HG02678 (cell line): Measurements from ENCODE around the gene ROR1.

Experiments used
- ATAC-seq: cut with Tn5 transposase; IDR thresholded peaks from one replicate; pipeline ENCODE4 v1.9.1; 2021; ENCODE audit warnings: mild to moderate bottlenecking, moderate library complexity; ENCODE audit not compliant: unreplicated experiment

ROR1 gene

DNA sequence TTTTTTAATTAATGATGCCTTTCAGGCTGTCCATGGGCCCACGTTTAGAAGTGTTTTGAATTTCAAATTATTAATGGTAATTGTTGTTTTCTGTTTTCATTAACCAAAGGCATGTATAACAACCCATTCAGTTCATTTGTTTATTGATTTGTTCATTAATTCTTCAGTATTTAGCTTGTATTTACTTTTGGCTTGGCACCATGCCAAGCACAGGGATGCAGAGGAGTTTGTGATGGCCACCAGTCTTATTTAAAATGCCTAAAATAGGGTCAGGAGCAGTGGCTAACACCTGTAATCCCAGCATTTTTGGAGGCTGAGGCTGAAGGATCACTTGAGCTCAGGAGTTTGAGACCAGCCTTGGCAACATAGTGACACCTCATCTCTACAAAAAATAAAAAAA lies 75.3 kb downstream of the ROR1 start:
- no peak for ATAC-seq

DNA sequence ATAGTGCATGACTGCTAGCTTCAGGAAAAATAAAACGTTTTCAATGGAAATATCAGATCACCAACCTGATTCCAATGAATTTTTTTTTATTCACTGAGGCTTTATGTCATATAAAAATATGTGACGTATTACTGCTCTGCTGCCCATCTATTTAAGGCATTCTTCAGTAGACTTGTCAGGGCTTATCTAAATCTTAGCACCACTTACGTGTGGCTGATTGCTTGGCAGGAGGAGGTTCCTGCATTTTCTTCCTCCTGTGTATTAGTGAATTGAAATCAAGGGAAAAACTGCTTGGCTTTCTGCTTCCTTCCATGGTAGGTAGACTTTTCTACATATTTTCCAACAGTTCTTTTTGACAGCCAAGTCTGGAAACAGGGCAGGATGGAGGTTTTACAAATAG lies 80.3 kb downstream of the ROR1 start:
- ATAC-seq = no peak

DNA sequence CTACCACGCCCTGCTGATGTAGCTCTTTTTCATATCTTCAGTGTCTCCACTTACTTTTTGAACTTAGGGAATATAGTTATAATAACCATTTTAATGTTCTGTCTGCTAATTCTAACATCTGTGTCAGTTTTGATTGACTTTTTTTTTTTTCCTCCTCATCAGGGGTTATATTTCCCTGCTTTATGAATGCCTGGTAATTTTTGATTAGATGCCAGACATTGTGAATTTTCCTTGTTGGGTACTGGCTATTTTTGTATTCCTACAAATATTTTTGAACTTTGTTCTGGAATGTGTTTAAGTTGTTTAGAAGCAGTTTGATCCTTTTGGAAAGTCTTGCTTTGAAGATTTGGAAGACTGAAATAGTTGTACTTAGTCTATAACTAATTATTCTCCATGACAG lies 82.1 kb downstream of the ROR1 start:
- no peak for ATAC-seq

DNA sequence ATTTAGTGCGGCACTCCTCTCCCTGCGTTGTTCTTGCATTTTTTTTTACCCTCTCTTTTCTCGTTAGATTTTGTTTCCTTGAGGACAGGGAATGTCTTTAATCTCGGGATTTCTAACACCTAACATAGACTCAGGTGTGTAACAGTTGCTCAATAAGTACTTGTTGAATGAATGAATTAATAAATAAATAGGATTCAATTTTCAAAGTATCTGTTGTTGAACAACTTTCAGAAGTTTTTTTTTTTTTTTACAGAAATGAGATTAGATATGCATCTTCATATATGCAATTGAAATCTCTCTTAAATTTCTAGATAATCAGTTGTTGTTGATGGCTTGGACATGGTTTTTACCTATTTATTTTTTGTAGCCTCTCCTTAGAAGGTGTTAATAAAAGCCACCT lies 83.1 kb downstream of the ROR1 start:
- no peak for ATAC-seq

DNA sequence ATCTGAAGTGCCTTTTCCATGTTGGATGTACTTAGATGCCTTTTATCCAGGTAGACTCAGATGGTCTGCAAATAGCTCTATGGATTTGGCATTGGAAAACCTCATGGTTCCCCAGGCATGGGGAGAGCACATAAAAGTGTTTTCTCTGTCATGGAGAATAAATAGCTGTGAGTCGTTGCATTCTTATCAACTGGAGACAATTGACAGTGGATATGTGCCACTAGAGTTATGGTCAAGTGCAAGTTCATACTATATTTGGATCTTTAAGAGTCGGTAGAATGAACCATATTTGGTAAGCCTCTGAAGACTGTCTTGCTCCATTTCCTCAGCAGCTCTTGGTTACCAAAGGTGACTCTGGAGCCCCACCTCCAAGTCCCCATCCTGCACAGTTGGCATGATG lies 83.7 kb downstream of the ROR1 start:
- no peak for ATAC-seq

DNA sequence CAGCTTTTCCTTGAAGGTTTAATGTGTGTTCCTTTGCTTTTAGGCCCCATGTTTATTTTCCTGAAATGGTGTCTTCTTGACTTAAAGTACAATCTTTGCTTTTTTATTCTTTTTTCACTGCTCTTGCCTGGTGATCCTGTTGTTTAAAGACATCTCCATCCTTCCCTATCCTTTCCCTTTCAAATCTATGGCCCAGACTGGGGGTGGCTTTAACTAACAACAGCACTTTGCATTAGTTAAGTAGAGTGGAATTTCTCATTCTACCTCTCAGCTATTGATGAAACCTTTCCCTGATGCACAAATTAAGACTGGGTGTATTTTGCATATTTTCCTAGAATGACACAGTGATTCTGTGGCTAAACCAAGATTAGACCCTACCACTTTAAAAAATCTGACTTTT lies 84.3 kb downstream of the ROR1 start:
- ATAC-seq = no peak

DNA sequence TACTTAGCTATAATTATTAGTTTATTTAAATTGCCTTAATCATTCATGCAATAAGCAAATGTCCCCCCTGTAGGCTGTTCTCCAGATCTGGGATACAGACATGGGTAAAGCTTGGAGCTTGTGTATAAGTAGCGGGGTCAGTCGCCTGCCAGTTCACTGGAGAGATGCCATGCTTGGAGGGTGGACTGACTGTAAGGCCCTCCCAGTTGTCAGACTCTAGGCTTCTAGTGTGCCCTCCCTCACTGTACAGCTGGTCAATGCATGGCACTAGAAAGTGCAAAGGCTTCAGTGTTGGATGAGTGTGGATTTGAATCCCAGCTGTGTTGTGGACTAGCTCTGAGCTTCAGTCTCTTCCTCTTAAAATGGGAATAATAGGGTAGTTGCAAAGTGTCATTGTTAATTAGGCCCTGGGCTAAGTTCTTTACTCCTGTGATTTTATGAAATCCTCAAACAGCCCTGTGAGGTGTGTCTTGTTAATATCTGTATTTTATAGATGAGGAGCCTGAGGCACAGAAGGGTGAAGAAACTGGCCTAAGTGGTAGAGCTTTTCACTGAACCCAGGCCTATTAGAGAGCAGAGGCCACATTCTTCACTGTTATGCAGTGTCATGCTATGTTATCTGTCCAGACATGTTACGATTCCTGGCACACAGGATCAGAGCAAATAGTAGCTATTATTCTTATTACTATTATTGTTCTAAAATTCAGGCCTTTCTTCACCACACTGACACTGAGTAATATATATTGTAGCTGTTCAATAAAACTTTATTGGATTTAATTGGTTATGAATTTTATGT lies 85.9 kb downstream of the ROR1 start:
- ATAC-seq = no peak

DNA sequence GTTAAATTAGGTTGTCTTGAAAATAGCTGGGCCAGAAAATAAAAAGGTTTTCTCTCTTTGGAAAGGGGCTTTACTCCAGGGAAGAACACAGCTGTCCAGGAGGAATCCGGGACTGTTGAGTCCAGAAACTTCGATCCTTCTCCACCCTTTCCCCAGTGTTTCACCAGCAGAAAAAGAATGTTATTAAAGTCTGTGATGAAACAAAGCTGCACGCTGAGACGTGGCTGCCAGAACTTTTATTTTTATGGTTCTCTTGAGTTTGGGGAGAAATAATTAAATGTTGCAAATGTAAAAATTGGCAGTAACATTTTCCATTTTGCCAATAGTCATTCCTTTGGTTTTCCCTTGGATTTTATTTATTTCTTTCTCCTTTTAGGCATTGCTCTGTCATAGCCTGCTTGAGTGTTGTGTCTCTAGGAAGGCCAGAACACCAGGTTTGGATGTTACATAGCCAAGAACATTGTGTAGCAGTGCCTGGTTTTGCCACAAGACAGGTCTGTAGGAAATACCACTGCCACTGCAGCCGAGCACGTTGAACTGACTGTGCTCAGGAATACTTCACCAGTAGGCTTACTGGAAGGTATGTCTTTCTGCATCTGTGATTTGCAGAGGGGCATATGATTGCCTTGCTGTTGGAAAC lies 87.4 kb downstream of the ROR1 start:
- ATAC-seq = no peak

DNA sequence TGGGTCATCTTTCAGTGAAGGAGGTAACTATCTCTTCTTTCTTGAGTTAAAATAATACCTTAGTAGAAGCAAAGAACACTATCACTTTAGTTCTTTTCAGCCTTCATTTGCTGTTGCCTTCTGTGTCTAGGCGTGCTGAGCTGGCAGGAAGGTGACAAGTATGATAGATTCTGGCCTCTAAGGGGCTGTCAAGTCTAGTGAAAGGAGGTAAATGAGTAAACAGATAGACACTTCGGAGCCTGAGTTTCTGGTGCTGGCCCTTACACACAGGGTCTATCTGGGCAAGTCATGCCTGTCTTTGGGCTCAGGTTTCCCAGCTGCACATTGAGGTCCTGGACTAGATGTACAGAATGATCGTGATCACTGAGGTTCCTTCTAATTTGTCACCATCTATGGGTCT lies 89.3 kb downstream of the ROR1 start:
- no peak for ATAC-seq

DNA sequence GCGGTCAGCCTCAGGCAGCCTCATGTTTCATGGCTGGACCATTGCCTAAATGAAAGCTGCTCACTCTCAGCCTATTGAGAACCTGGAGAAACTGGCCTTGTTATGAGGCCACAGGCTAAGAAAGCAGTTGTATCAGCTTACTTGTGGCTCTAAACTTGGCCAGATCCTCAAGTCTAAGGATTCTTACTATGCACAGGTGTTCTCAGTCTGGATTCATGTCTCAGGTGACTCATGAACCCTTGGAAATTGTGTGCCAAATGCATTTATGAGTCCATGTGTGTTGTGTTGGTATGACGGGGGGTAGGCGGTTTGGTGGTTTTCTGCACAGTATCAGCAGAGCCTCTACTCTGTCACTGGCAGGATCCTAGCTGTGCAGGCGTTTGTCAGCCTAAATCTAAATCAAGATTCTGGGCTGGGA lies 90.4 kb downstream of the ROR1 start:
- no peak for ATAC-seq

DNA sequence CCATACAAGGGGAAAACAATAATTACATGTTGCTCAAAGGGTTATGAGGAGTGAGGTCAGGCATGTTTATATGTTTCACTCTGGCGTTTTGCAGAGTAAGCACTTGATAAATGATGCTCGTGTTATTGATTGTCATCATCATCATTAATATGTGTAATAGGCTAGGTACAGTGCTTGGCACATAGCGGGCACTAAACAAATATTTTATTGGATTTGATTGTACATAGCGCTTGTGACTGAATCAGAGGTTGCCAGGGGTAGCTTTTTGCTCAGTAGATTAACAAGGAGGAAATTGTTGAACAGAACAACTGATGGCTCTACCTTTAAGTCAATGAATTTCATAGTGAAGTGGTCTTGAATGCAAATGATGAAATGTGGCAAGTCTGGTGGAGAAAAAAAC lies 91.7 kb downstream of the ROR1 start:
- ATAC-seq = no peak

DNA sequence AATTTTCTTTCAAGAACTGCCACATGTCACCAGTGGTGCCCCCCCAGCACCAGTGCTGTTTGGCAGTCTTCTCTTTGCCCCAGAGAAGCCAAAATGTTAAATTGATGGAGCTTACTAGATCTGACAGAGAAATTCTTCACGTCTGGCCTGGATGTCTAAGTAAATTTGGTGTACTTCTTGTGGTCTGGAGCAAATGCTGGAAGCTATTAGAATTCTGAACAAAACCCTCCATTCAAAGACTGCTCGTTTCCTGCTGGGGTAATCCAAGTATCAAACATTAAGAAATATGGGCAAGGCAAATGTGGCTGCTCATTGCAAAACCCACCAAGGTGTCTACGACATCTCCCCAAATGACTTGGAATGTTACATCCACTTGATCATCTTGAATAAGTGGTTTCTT lies 92.3 kb downstream of the ROR1 start:
- ATAC-seq = no peak

DNA sequence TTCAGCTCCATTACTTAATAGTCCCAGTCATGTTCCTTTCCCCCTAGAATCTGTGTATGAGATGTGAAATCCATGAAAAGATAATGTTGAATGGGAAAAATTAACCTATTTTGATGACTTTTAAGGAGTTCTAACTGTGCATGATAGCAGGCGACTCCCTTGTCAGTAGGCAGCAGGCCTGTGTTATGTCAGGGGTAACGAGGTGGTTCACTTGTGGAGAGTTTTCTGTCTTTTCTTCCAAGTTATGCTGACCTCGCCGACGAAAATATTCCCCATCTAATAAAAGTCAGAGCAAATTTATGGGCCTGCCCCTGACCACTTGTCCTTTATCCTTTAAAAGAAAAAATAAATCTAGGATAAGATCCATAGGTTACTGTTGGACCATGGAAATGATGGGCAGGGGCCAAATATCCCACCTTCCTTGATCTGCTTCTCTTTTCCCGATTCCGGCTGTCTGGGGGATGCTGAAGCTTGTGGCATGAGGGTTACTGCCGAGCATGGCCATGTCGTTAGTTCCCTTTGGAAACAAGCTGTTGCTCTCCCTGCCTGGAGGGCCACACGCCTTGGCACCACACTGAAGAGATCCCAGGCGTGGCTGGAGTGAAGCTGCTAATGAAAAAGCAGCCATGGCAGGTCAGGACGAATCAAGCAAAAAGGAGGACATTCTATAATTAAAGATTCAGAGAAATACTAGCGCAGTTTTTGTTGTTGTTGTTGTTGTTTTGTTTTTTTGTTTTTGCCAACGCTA lies 93.8 kb downstream of the ROR1 start:
- ATAC-seq = no peak

DNA sequence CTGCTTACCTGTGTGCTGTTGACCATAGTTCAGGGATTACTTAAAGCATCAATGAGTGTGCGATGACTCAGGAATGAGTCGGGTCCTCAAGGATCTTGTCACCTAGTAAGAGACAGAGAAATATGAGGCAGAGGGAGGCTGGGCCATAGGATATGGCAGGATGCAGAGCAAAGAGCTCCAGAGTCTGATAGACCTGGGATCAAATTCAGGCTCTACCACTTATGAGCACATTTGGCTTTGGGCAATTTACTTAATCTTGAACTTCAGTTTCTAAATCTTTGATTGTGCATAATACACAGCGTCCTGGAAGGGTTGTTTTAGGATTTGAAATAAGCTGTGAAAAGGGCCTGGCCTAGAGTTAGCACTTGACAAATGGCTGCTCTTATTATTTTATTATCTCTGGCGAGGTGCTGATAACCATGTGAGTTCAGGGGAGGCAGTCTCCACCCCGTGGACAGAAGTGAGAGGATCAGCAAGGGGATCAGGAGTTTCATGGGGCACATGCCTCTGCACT lies 94.5 kb downstream of the ROR1 start:
- ATAC-seq = no peak

DNA sequence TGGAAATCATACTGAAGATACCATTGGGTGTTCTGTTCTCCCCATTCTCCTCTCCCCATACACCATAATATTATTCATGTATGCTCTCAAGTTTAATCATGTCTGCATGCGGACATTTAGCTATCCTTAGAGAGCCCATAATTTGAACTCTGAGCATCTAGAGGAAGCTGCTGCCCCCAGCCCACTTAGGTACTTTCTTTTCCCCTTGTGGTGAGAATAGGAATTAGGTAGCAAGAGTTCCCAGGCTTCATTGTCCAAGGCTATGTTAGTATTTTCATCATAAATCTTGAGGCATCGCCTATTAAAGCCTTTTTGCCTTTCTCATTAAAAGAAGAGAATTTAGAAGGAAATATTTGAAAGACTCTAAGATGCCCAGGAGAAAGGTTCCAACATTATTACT lies 96.3 kb downstream of the ROR1 start:
- ATAC-seq = no peak

DNA sequence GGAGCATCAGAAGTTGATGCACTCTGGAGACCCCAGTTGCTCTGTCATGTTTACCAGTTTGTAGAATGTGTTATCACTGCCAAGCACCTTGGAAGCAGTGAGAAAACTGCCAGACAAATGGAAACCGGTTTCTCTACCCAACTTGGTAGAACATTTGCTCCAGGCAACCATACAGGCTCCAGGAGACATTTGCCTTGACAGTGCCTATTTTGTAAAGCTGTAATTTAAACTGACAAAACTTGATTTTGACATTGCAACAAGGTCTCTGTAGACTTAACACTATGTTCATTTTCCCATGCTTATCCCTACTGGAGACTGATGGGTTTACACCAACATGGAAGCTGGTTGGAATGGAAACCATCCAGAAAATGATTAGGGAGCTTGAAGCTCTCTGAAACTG lies 97.6 kb downstream of the ROR1 start:
- no peak for ATAC-seq

DNA sequence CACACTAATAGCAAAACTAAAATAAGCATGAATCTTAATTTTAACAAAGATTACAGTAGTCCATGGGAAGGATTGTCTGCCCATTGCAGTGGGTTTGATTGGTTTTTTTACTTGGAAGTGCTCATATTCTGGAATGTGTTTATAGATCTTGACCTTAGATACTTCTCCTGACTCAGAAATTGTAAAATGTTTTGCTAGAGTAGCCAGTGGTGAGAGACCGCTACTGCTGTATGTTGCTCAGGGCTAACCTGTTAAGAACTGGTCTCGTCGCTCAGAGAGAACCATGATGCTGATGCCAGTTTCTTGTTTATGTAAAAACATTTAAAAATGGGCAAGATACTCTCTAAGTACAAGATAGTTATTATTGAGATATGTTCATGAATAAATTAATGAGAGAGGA lies 99.9 kb downstream of the ROR1 start:
- ATAC-seq = no peak

DNA sequence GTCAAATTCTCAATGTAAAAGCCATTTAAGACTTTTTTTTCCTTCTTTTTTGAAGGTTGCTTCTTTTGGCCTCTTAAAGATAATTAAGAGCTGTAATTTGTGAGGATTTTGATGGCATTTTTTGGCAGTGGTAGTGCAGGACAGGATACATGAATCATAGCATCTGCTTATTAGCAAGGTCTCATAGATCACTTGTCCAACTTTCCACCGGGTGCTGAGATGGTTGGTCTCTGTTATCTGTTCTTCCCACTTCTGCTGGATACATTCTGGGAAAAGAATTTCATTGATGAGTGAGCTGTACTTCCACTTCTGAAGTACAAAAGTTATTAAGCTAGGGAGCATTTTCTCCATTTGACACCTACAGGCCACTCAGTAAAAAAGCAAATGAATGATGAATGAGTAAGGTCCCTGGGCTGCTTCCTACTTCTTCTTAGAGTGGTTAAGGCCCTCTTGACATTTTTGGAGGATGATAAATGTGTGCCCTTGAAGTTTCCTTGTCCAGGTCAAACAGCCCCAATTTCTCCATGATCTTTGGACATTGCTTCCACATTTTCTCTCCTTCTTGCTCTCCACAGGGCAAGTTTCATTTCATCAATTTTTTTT lies 100.6 kb downstream of the ROR1 start:
- no peak for ATAC-seq

DNA sequence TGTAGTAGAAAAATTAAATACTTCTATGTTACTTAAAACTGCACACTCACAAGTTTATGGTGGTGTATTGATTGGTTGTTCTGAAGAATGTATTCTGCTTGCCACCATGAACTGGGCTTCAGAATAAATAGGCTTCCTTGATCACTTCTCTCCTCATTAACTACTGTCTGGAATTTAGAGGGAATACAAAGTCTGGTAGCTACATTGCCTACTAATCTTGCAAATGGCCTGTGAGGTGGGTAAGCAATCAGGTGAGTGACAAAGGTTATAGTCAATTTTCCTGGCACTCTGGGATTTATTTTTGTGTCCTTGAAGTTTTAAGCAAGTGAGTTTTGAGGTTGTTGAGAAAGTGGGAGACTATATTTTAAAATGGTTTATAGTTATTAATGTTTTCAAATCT lies 101.8 kb downstream of the ROR1 start:
- ATAC-seq = no peak

DNA sequence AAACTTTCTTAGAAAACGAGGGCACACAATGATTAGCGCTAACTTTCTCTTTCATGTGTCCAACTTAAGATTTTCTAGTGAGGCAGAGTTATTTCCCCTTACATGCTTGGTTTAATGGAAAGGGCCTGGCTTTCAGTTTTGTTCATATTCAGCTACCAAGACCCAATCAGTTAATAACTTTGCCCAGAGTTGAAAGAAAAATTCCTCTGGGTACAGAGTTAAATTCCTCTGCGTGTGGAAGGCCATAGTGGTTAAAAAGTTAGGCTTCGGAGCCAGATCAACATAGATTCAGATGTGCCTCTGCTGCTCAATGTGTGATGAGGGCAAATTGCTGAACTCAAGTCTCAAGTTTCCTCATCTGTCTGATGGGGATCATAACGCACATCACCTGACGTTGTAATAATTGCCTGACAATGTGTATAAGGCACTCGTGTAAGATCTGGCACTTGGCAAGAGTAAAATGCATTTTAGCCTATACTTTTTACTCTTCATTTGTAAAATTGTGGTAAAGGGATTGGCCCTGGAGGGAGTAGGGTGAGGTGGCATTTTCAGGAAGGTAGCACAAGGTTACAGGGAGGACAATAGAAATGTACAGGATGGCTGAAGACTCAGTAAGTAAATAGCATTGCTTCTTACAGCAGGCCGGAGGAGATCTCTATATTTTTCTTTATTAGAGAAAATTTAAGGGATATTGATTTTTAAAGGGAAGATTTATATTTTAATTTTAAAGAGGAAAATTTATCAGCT lies 103.4 kb downstream of the ROR1 start:
- no peak for ATAC-seq

DNA sequence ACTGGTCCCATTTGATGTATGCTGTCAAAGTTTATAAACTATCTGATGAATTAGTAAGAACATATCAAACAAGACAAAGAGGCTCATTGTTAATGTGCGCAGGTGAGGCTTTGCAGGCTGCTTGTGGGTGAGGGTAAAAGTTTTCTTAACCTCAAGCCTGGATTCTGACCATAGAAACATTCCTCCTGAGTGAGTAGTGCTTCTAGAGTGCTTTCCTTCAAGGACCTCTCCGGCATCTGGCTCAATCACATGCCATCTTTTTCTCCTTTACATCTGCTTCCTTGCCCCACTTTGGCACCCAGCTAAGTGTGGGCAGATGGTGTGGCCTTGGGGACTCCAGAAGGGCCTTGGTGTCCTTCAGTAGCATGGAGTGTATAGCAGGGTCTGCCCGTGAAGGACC lies 104.0 kb downstream of the ROR1 start:
- ATAC-seq = no peak
